B cell (primary cell): ENCODE results near the gene FAM120B.

ENCODE experiments used
- EZH2 ChIP-seq: IDR thresholded peaks from 2 replicates; pipeline ENCODE4 v1.6.1; 2012; ENCODE audit warnings: borderline replicate concordance, low read depth, mild to moderate bottlenecking, moderate library complexity, low read length; ENCODE audit not compliant: insufficient read depth, poor library complexity, severe bottlenecking
- TF ChIP-seq, protein P1 (sequence below): fragments of 200-600 bp; IDR thresholded peaks from one replicate; pipeline ENCODE4 v1.8.0; 2022; ENCODE audit warnings: antibody characterized with exemption, mild to moderate bottlenecking

DNA sequence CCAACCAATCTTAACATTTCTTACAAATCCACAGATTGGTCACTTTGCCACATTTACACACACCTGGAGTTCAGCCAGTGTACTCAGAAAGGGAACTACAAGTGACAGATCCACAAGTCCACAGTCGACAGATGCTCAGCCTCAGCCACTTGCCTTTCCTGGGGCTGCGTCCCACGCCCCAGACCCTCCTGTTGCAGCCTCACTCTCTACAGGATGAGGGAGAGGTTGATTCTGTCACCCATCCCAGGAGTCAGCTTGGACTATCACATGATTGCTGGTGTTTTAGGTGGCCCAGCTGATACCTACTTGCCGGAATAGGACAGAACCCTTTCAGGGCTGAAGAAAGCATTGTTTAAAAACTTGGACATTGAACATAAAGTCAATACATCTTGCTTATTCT, 108.8 kb downstream of the FAM120B start:
- TF ChIP-seq EZH2 = no peak
- TF ChIP-seq, protein P1, sequence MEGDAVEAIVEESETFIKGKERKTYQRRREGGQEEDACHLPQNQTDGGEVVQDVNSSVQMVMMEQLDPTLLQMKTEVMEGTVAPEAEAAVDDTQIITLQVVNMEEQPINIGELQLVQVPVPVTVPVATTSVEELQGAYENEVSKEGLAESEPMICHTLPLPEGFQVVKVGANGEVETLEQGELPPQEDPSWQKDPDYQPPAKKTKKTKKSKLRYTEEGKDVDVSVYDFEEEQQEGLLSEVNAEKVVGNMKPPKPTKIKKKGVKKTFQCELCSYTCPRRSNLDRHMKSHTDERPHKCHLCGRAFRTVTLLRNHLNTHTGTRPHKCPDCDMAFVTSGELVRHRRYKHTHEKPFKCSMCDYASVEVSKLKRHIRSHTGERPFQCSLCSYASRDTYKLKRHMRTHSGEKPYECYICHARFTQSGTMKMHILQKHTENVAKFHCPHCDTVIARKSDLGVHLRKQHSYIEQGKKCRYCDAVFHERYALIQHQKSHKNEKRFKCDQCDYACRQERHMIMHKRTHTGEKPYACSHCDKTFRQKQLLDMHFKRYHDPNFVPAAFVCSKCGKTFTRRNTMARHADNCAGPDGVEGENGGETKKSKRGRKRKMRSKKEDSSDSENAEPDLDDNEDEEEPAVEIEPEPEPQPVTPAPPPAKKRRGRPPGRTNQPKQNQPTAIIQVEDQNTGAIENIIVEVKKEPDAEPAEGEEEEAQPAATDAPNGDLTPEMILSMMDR = no peak
